Sigmoid colon (tissue), 4 donors: ENCODE measurements around the gene S1PR3.

Source experiments
- POLR2AphosphoS5 ChIP-seq, 4 donors: sonication (generic); formaldehyde crosslinking; IDR thresholded peaks; one replicate each; pipeline ENCODE4 v1.6.1; 2017; ENCODE audit warnings: antibody characterized with exemption in 4 of 4
- TF ChIP-seq, protein P1 (sequence below), 4 experiments: fragments of 450-650 bp in 3 of 4; fragments of 200-600 bp in 1 of 4; IDR thresholded peaks; one replicate each; pipeline ENCODE4 v1.5.1; 2016 to 2019; ENCODE audit warnings: antibody characterized with exemption in 4 of 4, mild to moderate bottlenecking in 3 of 4, moderate library complexity in 2 of 4

DNA sequence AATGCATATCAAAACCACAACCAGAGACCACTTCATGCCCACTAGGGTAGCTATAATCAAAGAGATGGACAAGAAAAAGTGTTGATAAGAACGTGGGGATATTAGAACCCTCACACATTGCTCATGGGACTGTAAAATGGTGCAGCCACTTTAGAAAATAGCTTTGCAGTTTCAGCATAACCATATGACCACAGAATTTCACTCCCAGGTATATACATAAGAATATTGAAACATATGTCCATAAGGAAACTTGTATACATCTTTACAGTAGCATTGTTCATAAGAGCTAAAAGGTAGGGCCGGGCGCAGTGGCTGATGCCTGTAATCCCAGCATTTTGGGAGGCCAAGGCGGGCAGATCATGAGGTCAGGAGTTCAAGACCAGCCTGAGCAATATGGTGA is 56.4 kb downstream of the S1PR3 start:
- TF ChIP-seq, protein P1, sequence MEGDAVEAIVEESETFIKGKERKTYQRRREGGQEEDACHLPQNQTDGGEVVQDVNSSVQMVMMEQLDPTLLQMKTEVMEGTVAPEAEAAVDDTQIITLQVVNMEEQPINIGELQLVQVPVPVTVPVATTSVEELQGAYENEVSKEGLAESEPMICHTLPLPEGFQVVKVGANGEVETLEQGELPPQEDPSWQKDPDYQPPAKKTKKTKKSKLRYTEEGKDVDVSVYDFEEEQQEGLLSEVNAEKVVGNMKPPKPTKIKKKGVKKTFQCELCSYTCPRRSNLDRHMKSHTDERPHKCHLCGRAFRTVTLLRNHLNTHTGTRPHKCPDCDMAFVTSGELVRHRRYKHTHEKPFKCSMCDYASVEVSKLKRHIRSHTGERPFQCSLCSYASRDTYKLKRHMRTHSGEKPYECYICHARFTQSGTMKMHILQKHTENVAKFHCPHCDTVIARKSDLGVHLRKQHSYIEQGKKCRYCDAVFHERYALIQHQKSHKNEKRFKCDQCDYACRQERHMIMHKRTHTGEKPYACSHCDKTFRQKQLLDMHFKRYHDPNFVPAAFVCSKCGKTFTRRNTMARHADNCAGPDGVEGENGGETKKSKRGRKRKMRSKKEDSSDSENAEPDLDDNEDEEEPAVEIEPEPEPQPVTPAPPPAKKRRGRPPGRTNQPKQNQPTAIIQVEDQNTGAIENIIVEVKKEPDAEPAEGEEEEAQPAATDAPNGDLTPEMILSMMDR (IDR thresholded peaks at IDR 0.05): no peak
- no peak for TF ChIP-seq POLR2AphosphoS5 (IDR thresholded peaks at IDR 0.05)
